Hematopoietic multipotent progenitor cell (in vitro differentiated cells): ENCODE measurements around the gene IFNAR2. TPM values are rescaled to one million over a fixed set of nuclear protein-coding genes. Genes with fewer than 3 reads are reported as not detected.

Experiments used
- DNase-seq, 3 donors: peaks; one replicate each; pipeline ENCODE4 v3.0.0-alpha.2; 2011 to 2015; ENCODE audit warnings: low read depth in 2 of 3, low spot score in 2 of 3
- total RNA-seq: library from RNA; depleted of rRNA; stranded (reverse); fragments of >200 nt; gene quantifications from one replicate; pipeline ENCODE4 v1.2.3, GENCODE V29; 2012

The IFNAR2 gene
- total RNA-seq, 1 donor = 9.2 TPM

DNA sequence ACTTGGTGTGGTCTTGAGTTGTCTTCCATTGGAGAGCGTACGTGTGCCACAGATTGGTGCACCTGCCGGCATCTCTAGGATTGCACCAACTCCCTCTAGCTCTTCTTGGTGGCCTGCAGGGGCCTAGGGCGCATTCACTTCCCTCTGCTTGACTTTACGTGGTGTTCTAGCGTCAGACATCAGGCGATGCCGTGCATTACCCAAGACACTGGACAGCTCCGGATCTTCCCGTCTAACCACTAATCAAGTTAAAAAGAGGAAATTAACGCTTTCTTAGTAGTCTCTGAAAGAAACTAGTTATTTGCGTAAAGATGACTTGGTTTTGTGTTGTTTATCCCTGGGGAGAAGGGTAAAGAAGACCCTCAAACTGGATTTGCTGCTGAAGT, 35.9 kb downstream of the IFNAR2 start:
- DNase-seq = peak in 2 of 3 donors; percentile 87 to 94

DNA sequence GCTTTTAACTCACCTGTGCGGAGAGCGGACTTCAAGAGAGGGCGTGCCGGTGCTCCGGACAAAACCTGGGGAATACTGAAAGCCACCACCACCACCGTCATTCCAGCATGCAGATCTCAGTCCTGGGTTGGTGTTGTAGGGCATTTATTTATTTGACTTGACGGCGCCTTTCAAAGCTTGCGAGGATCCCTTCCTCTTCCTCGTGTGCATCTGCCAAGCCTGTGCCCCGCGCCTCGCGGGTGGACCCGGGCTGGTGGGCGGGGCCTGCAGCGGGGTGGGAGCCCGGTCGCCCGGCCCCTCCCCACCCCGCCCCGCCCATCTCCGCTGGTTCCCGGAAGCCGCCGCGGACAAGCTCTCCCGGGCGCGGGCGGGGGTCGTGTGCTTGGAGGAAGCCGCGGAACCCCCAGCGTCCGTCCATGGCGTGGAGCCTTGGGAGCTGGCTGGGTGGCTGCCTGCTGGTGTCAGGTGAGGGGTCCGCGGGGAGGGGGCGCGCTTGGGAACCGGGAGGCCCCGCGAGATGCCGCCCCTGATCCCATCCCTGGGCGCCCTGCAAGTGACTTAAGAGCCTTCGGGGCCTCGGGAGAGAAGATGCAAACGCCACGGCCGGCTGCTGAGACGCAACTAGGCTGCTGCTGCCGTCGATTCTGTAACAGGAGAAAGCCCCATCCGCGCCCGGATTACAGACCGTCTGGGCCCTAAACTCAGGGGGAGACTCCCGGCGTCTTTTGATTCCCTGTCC, 36.5 kb downstream of the IFNAR2 start, which contains the start of gene IL10RB:
IL10RB (plus strand) TSS at position 318 of the 739 bp plus-strand sequence; CDS start at position 417, 99 bp downstream.
- peak; percentile 52 to 75 (median 67) for DNase-seq

DNA sequence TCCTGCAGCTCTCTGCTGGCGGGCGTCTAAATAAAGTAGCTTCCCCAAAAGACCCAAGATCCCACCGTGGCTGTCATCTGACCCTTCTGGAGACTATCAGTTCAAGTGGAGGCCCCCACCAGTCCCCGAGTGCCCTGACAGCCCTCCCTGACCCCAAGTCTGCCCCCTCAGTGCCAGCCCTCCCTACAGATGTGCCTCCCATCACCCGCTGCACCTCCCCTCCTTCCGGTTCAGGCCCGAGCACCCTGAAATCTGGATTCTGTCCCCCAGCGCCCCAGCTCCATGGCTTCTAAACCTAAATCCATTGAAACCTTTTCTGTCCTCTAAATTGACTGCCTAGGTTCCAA, 37.0 kb downstream of the IFNAR2 start:
- DNase-seq = no peak

DNA sequence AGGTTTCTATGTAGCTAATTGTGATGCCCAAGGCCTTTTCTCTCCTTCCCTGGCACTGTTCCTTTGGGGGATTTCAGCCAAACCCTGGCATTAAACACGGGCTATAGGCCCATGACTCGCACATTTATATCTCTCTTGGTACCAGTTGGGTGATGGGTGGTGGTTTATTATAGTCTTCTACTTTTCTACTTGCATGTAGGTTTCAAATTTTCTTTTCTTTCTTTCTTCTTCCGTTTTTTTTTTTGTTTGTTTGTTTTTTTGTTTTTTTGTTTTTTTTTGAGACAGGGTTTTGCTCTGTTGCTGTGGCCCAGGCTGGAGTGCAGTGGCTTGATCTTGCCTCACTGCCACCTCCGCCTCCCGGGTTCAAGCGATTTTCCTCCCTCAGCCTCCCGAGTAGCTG, 37.5 kb downstream of the IFNAR2 start:
- DNase-seq = no peak

DNA sequence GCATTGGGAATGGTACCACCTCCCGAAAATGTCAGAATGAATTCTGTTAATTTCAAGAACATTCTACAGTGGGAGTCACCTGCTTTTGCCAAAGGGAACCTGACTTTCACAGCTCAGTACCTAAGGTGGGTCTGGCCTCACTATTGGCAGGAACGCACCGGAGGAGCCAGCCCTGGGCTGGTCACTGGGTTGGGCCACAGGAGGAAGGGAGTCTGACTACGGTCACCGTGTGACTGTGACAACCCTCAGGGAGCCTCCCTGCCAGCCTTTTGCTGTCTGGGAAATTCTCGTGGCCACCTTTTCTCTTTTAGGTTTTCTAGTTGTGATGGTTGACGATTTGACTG, 38.6 kb downstream of the IFNAR2 start:
- no peak for DNase-seq

DNA sequence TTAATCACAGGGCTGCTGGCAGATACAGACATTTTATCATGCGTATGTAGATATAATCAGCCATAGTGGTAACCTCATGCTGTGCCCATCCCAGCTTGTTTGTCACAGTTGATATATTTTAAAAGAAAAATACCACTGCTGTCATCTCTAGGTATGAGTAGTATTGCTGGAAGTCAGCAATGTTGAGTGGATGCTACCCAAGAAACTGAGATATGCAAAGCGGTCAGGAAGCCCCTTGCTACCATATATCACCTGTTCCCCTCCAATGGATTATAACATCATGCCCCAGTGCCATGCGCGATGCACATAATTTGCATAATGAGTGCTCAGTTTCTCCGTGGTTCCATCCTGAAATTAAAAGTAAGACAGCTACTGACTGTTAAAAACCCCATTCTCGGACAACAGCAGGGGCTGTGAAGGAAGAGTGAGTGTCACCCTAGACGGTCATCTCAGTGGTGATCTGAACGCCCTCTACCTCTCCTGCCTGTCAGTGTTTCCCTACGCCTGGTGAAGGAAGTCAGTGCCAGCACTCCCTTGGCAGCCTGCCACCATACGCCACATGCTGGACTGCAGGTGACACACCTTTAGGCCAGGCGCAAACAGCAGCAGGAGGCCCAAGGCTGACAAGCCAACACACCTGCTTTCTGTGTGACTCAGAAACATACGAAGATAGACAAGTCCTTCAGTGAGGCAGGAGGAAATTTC, 39.2 kb downstream of the IFNAR2 start:
- DNase-seq = no peak

DNA sequence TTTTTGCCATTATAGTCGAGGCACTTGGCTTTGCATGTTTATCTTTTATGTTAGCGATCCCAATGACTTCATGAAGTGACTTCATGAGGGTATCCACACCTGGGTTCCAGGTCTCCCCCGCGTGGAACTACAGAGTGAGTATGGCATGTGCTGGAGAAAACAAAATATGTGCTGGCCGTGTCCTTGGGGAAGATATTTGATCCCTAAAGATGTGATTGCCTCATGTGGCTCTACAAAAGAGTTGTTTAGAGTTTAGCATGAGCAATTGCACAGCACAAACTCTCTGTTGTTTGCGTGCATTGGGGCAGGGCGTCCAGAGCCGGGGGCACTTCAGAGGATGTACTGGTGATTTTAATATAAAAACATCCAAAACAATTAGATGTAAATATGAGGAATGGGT, 41.2 kb downstream of the IFNAR2 start:
- no peak for DNase-seq

DNA sequence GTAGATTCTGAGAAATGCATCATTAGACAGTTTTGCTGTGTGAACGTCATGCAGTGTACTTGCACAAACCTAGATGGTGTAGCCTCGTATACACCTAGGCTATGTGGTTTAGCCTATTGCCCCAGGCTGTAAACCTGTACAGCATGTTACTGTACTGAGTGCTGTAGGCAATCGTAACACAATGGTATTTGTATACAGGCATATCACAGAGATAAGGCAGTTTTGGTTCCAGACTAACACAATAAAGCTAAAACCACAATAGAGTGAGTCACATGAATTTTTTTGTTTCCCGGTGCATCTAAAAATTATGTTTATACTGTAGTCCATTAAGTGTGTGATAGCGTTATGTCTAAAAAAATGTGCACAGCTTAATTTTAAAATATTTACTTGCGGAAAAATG, 43.3 kb downstream of the IFNAR2 start:
- no peak for DNase-seq

DNA sequence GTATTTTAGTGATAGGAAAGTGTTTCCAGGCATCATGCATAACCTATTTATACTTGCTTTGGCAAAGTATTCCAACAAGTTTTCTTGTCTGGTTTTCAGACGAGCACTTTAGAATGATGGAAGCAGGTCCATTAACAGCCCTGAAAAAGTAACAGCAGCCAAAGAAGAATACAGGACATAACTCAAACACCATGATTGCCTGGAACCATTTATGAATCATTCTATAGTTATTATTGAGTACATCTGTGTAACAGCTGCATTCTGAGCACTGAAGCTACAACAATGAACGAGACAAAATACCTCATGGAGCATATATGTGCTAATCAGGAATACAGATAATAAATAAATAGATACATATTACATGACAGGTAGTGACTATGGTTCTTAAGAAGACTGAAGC, 49.0 kb downstream of the IFNAR2 start:
- no peak for DNase-seq

DNA sequence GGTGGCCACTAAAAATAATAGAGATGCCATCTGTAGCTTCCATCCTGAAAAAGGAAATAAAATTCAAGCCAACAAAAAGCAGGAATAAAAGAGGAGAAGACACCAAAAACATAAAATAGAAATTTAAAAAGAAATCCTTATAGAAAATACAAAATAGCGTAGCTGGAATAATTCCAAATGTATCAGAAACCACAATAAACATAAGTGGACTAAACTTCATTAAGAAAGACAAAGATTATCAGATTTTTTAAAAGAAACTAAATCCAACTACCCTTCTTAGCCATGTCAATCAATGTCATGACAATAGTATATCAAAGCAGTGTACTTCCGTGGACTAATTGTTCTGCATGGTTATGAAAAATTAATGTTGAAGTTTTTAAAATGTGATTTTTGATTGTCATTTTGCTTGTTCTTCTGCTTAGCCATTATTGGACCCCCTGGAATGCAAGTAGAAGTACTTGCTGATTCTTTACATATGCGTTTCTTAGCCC, 49.6 kb downstream of the IFNAR2 start:
- DNase-seq = no peak

Other genes starting within 250 kb of the IFNAR2 start
- gene OLIG2, start 204.0 kb upstream of the IFNAR2 start, total RNA-seq = under 0.01 TPM
- 0.27 TPM for gene OLIG1, start 159.8 kb upstream of the IFNAR2 start, total RNA-seq
- gene IL10RB, start 36.4 kb downstream of the IFNAR2 start, total RNA-seq = 19.9 TPM
- gene IFNAR1, start 95.0 kb downstream of the IFNAR2 start, total RNA-seq = 4.6 TPM
- gene IFNGR2, start 173.5 kb downstream of the IFNAR2 start, total RNA-seq = 31.8 TPM